Uterus (tissue), 4 donors: Measurements from ENCODE around the gene FGD2. TPM values are rescaled to one million over a fixed set of nuclear protein-coding genes. Genes with fewer than 3 reads are reported as not detected.

Experiments used
- DNase-seq, 2 donors: peaks; one replicate each; pipeline ENCODE4 v3.0.0-alpha.2; 2019 to 2020
- H3K27ac ChIP-seq, 2 donors: fragments of 200-600 bp; sonication (generic); 1 replicate in 1 of 2; 2 replicates in 1 of 2; pipeline ENCODE4 v1.5.1; 2016 to 2018
- H3K27me3 ChIP-seq, 2 donors: fragments of 200-600 bp; sonication (generic); one replicate each; pipeline ENCODE4 v1.5.1; 2018 to 2019; ENCODE audit warnings: control low read depth in 1 of 2
- H3K36me3 ChIP-seq, 2 donors: fragments of 200-600 bp; sonication (generic); one replicate each; pipeline ENCODE4 v1.5.1; 2019; ENCODE audit warnings: control low read depth in 1 of 2
- H3K4me1 ChIP-seq, 2 donors: fragments of 200-600 bp; sonication (generic); one replicate each; pipeline ENCODE4 v1.5.1; 2018 to 2019; ENCODE audit warnings: control low read depth in 1 of 2
- H3K4me3 ChIP-seq, 2 donors: fragments of 200-600 bp; sonication (generic); 1 replicate in 1 of 2; 2 replicates in 1 of 2; pipeline ENCODE4 v1.5.1; 2018 to 2019; ENCODE audit warnings: mild to moderate bottlenecking in 1 of 2
- H3K9me3 ChIP-seq, 2 donors: fragments of 200-600 bp; sonication (generic); one replicate each; pipeline ENCODE4 v1.5.1; 2019; ENCODE audit warnings: control low read depth in 1 of 2
- POLR2A ChIP-seq, 2 donors: fragments of 450-650 bp; IDR thresholded peaks; one replicate each; pipeline ENCODE4 v1.6.1; 2016; ENCODE audit warnings: antibody characterized with exemption in 2 of 2, mild to moderate bottlenecking in 1 of 2, moderate library complexity in 1 of 2
- intact Hi-C: fragments of 100-400 bp; cut with DNase I; formaldehyde crosslinking; loops from one replicate; pipeline ENCODE4 v1.15.1; 2023; ENCODE audit warnings: low total_unique reads
- total RNA-seq, 4 donors: library from RNA; depleted of rRNA in 3 of 4; stranded (reverse); fragments of >200 nt in 3 of 4; gene quantifications; one replicate each; pipeline versions ENCODE4 v1.1.0 to v1.2.4, GENCODE V29; 2014 to 2023
- TF ChIP-seq, protein P1 (sequence below), 4 experiments: fragments of 200-600 bp in 2 of 4; fragments of 450-650 bp in 2 of 4; sonication (generic) in 2 of 4; IDR thresholded peaks; one replicate each; pipeline ENCODE4 v1.5.1; 2016 to 2019; ENCODE audit warnings: antibody characterized with exemption in 4 of 4, mild to moderate bottlenecking in 2 of 4, moderate library complexity in 1 of 4
- donor health status: DM: yes; HTN: yes; CAD: no.

Gene FGD2
- total RNA-seq, 4 donors from 2014 or later = 0.51 to 27.6 (median 11.5) TPM

DNA sequence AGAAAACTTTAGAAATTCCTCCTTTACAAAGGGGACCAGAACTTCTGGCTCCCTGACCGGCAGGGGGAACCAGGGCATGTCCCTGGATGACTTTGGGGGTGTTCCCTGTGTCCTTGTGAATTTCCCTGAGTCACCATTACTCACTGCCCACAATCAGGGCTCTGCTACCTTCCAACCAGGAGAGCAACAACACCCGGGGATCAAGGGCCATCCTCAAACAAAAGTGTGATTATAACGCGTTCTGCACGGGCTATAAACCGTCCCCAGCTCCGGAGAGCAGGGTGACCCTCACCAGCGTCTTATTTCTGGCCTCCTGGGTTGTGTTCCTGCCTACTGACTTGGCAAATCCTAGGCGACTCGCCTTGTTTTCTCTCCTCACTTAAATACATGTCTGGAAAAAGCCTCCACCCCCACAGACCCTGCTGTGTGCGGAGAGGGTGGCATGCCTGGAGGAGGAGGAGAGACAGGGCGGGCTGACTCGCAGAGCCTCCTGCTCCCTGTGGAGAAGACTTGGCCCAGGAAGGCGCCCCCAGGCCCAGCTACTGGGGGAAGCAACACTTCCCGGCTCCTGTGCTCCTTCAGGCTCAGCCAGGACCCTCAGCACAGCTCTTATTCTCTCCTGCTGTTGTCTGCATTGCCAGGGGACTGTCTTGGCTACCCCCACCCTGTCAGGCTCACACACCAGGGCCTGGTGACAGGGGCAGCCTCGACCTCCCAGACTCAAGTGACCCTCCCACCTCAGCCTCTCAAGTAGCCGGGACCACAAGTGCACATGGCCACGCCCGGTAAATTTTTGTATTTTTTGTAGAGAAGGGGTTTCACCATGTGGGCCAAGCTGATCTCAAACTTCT is 54.1 kb downstream of the FGD2 start:
- DNase-seq = peak; percentile 77 to 84
- intact Hi-C loops = no loop called here
- TF ChIP-seq POLR2A (IDR thresholded peaks at IDR 0.05) = peak in 1 of 2 donors; percentile 27
- TF ChIP-seq, protein P1, sequence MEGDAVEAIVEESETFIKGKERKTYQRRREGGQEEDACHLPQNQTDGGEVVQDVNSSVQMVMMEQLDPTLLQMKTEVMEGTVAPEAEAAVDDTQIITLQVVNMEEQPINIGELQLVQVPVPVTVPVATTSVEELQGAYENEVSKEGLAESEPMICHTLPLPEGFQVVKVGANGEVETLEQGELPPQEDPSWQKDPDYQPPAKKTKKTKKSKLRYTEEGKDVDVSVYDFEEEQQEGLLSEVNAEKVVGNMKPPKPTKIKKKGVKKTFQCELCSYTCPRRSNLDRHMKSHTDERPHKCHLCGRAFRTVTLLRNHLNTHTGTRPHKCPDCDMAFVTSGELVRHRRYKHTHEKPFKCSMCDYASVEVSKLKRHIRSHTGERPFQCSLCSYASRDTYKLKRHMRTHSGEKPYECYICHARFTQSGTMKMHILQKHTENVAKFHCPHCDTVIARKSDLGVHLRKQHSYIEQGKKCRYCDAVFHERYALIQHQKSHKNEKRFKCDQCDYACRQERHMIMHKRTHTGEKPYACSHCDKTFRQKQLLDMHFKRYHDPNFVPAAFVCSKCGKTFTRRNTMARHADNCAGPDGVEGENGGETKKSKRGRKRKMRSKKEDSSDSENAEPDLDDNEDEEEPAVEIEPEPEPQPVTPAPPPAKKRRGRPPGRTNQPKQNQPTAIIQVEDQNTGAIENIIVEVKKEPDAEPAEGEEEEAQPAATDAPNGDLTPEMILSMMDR (IDR thresholded peaks at IDR 0.05) = peak; percentile 53 to 70 (median 63)
- H3K9me3 ChIP-seq = no peaks in the 10 kb centered on the region
- H3K4me1 ChIP-seq = no peaks in the 10 kb centered on the region
- no peaks in the 10 kb centered on the region for H3K27me3 ChIP-seq
- no peaks in the 10 kb centered on the region for H3K36me3 ChIP-seq
- no peak overlapping the region for H3K4me3 ChIP-seq
- H3K27ac ChIP-seq = peak overlapping the region; percentile 78 to 87

DNA sequence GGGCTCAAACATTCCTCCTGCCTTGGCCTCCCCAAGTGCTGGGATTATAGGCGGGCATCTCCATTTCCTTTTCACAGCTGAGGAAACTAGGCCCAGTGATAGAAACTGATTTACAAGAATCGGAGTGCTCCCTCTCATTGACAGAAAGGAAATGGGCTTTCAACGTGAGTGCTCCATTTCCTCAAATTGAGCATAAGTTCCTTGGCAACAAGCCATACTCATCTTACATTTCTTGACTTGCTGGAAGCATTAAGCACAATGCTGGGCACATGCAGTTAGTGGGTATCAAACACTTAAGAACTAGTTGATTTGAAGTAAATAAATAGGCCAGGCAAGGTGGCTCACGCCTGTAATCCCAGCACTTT is 54.7 kb downstream of the FGD2 start:
- no peak overlapping the region for H3K4me3 ChIP-seq
- H3K27me3 ChIP-seq = no peaks in the 10 kb centered on the region
- no peaks in the 10 kb centered on the region for H3K36me3 ChIP-seq
- H3K4me1 ChIP-seq = no peaks in the 10 kb centered on the region
- intact Hi-C loops = no loop called here
- H3K9me3 ChIP-seq = no peaks in the 10 kb centered on the region
- TF ChIP-seq POLR2A (IDR thresholded peaks at IDR 0.05) = no peak
- TF ChIP-seq, protein P1 (IDR thresholded peaks at IDR 0.05) = no peak
- H3K27ac ChIP-seq = peak overlapping the region; percentile 78 to 87
- no peak for DNase-seq

DNA sequence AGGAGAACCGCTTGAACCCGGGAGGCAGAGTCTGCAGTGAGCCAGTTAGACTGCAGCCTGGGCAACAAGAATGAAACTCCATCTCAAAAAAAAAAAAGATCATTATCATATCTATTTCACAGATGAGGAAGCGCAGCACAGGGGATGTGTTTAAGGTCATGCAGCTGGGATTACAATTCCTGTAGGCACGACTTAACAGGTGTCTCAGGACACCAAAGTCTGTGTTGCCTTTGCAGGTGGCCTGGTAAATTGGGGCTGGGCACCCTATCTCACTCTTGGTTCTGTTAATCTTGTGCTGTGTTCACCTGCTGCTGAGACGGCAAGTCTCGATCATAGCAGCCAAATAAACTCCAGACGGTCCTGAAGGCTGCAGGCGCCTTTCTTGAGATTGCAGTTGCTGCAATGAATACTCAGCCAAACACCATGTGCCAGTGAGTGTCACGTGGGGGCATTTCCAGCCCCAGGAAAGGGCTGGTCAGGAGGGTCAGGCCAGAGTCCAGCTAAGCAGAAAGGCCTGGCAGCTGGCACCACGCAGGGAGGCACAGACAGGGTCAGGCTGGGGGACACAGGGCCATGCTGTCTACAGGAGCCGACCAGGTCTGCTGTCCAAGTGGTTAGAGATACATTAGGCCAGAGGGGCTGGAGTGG is 55.8 kb downstream of the FGD2 start:
- Histone ChIP-seq H3K9me3 (no peaks in the 10 kb centered on the region), H3K4me3 (no peak overlapping the region), H3K27me3 (no peaks in the 10 kb centered on the region), H3K27ac (no peak overlapping the region), H3K36me3 (no peaks in the 10 kb centered on the region), H3K4me1 (no peaks in the 10 kb centered on the region)
- DNase-seq = no peak
- intact Hi-C loops = no loop called here
- no peak for TF ChIP-seq POLR2A (IDR thresholded peaks at IDR 0.05)
- TF ChIP-seq, protein P1 (IDR thresholded peaks at IDR 0.05) = no peak

DNA sequence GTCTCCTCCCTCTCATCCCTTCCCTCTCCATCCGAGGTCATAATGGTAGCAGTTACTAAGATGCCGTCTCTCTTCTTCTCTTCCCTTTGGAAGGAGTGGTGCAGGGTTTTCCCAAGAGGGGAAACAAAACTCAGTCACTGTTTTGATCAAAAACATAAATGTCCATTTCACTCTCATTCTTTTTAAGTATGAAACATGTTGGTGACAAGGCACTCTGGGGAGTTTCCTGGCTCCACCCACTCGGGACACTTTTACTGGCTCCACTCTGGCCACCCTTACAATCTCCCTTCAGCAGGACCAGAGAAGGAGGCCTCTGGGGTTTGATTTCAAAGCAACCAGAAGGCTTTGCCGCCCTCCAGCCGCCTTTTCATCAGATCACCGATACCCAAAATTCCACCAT is 57.0 kb downstream of the FGD2 start:
- no peak for DNase-seq
- H3K27me3 ChIP-seq = no peaks in the 10 kb centered on the region
- H3K4me3 ChIP-seq = no peak overlapping the region
- no peaks in the 10 kb centered on the region for H3K36me3 ChIP-seq
- intact Hi-C loops = no loop called here
- TF ChIP-seq POLR2A (IDR thresholded peaks at IDR 0.05) = no peak
- TF ChIP-seq, protein P1 (IDR thresholded peaks at IDR 0.05) = no peak
- no peak overlapping the region for H3K27ac ChIP-seq
- no peaks in the 10 kb centered on the region for H3K9me3 ChIP-seq
- no peaks in the 10 kb centered on the region for H3K4me1 ChIP-seq
